Measurements from ENCODE around the gene COL6A3. TPM values are rescaled to one million over a fixed set of nuclear protein-coding genes. Genes with fewer than 3 reads are reported as not detected.

COL6A3 gene
- total RNA-seq, 4 donors from 2014 or later: 68.1 to 261 (median 75.6) TPM

GRCh38 chr2:237452861-237453260, 38.9 kb upstream of the COL6A3 start:
- Histone ChIP-seq H3K9me3 (no peaks in the 10 kb centered on the region), H3K27me3 (no peaks in the 10 kb centered on the region), H3K27ac (no peak overlapping the region), H3K4me1 (peaks cover 0 to 17% (median 1%) of the 10 kb centered on the region in 4 donors), H3K4me3 (no peak overlapping the region), H3K36me3 (no peaks in the 10 kb centered on the region)
- intact Hi-C loops (cut with DNase I; ENCODE audit: low total_unique reads) (no loop called here), in situ Hi-C loops (cut with MboI; ENCODE audit: low pct_ligation_motif_present in 1 of 4, low pct_unique_long_range_greater_than_20kb in 1 of 4, low sequenced_read_pairs in 3 of 4) (no loop called here)
- WGBS, 2 donors (ENCODE audit: low coverage in 1 of 2): 87 to 100% methylated on average over 1 to 3 of the region's 3 CpGs
- TF ChIP-seq EP300 (IDR thresholded peaks at IDR 0.05; ENCODE audit: low read depth) (no peak), POLR2A (IDR thresholded peaks at IDR 0.05) (no peak), POLR2AphosphoS5 (IDR thresholded peaks at IDR 0.05) (no peak), CTCF (IDR thresholded peaks at IDR 0.05) (no peak)
- DNase-seq: no peak

GRCh38 chr2:237451643-237452469, 37.9 kb upstream of the COL6A3 start:
- Histone ChIP-seq H3K4me3 (no peak overlapping the region), H3K27me3 (no peaks in the 10 kb centered on the region), H3K9me3 (no peaks in the 10 kb centered on the region), H3K4me1 (peaks cover 0 to 17% (median 1%) of the 10 kb centered on the region in 4 donors), H3K27ac (peak overlapping the region in 3 of 4 donors; percentile 3 to 18 (median 12)), H3K36me3 (no peaks in the 10 kb centered on the region)
- TF ChIP-seq CTCF (IDR thresholded peaks at IDR 0.05) (peak in 2 of 5 experiments; percentile 21), EP300 (IDR thresholded peaks at IDR 0.05; ENCODE audit: low read depth) (no peak), POLR2AphosphoS5 (IDR thresholded peaks at IDR 0.05) (no peak)
- no peak for DNase-seq
- in situ Hi-C loops (cut with MboI; ENCODE audit: low pct_ligation_motif_present in 1 of 4, low pct_unique_long_range_greater_than_20kb in 1 of 4, low sequenced_read_pairs in 3 of 4) (no loop called here), intact Hi-C loops (cut with DNase I; ENCODE audit: low total_unique reads) (no loop called here)
- WGBS, 2 donors (ENCODE audit: low coverage in 1 of 2): 72% methylated on average over 20 of the region's 20 CpGs; no CpG with 5 or more reads in 1 of the 2 donors

- TF ChIP-seq POLR2A (IDR thresholded peaks at IDR 0.05) (no peak), POLR2AphosphoS5 (IDR thresholded peaks at IDR 0.05) (no peak)
- Histone ChIP-seq H3K27ac (peak overlapping the region in 2 of 4 donors; percentile 12 to 58), H3K9me3 (no peaks in the 10 kb centered on the region), H3K36me3 (no peaks in the 10 kb centered on the region), H3K27me3 (no peaks in the 10 kb centered on the region), H3K4me3 (no peak overlapping the region), H3K4me1 (peaks cover 0 to 11% (median 1%) of the 10 kb centered on the region in 4 donors)
- no peak for DNase-seq
- intact Hi-C loops (cut with DNase I; ENCODE audit: low total_unique reads) (no loop called here), in situ Hi-C loops (cut with MboI; ENCODE audit: low pct_ligation_motif_present in 1 of 4, low pct_unique_long_range_greater_than_20kb in 1 of 4, low sequenced_read_pairs in 3 of 4) (no loop called here)
- 88% methylated on average over 13 of the region's 13 CpGs; no CpG with 5 or more reads in 1 of the 2 donors for WGBS, 2 donors (ENCODE audit: low coverage in 1 of 2)
Measured at GRCh38 chr2:237450583-237450982, 36.6 kb upstream of the COL6A3 start.

GRCh38 chr2:237450108-237450507, 36.1 kb upstream of the COL6A3 start:
- peaks cover 0 to 11% (median 1%) of the 10 kb centered on the region in 4 donors for H3K4me1 ChIP-seq
- H3K36me3 ChIP-seq: no peaks in the 10 kb centered on the region
- no peaks in the 10 kb centered on the region for H3K27me3 ChIP-seq
- no peak for TF ChIP-seq POLR2AphosphoS5 (IDR thresholded peaks at IDR 0.05)
- no peak for TF ChIP-seq POLR2A (IDR thresholded peaks at IDR 0.05)
- no peak for TF ChIP-seq EP300 (IDR thresholded peaks at IDR 0.05; ENCODE audit: low read depth)
- TF ChIP-seq CTCF (IDR thresholded peaks at IDR 0.05): no peak
- no peaks in the 10 kb centered on the region for H3K9me3 ChIP-seq
- 90% methylated on average over 6 of the region's 6 CpGs; no CpG with 5 or more reads in 1 of the 2 donors for WGBS, 2 donors (ENCODE audit: low coverage in 1 of 2)
- H3K27ac ChIP-seq: peak overlapping the region; percentile 39 to 58 (median 49)
- no peak for DNase-seq
- intact Hi-C loops (cut with DNase I; ENCODE audit: low total_unique reads): no loop called here
- H3K4me3 ChIP-seq: no peak overlapping the region
- in situ Hi-C loops (cut with MboI; ENCODE audit: low pct_ligation_motif_present in 1 of 4, low pct_unique_long_range_greater_than_20kb in 1 of 4, low sequenced_read_pairs in 3 of 4): no loop called here
